ENCODE data around the gene SNAPC2.

DNA sequence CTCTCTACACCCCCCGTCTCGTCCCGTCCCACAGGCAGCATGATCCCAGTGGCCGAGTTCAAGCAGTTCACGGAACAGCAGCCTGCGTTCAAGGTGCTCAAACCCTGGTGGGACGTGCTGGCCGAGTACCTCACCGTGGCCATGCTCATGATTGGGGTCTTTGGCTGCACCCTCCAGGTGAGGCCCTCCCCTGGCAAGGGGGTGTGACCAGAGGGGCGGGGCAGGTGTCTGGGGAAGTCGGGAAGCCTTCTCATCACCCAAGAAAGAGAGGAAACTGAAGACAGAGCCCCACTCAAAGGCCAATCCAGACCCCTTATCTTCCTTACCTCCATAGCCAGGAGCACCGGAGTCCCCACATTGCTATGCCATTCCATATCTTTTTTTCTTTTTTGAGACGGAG lies 24.6 kb upstream of the SNAPC2 start:
- TF ChIP-seq, protein P1, sequence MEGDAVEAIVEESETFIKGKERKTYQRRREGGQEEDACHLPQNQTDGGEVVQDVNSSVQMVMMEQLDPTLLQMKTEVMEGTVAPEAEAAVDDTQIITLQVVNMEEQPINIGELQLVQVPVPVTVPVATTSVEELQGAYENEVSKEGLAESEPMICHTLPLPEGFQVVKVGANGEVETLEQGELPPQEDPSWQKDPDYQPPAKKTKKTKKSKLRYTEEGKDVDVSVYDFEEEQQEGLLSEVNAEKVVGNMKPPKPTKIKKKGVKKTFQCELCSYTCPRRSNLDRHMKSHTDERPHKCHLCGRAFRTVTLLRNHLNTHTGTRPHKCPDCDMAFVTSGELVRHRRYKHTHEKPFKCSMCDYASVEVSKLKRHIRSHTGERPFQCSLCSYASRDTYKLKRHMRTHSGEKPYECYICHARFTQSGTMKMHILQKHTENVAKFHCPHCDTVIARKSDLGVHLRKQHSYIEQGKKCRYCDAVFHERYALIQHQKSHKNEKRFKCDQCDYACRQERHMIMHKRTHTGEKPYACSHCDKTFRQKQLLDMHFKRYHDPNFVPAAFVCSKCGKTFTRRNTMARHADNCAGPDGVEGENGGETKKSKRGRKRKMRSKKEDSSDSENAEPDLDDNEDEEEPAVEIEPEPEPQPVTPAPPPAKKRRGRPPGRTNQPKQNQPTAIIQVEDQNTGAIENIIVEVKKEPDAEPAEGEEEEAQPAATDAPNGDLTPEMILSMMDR (IDR thresholded peaks at IDR 0.05): no peak
- no peak for TF ChIP-seq EZH2 (IDR thresholded peaks at IDR 0.05; ENCODE audit: borderline replicate concordance, insufficient read depth, low read depth, low read length, poor library complexity, severe bottlenecking)
